ENCODE data around the gene SLC25A15. TPM values are rescaled to one million over a fixed set of nuclear protein-coding genes. Genes with fewer than 3 reads are reported as not detected.

The SLC25A15 gene
- polyA plus RNA-seq (ENCODE audit: insufficient read length in 4 of 4) = 10 to 100 TPM; 14.6 to 18.1 (median 17.5) TPM

DNA sequence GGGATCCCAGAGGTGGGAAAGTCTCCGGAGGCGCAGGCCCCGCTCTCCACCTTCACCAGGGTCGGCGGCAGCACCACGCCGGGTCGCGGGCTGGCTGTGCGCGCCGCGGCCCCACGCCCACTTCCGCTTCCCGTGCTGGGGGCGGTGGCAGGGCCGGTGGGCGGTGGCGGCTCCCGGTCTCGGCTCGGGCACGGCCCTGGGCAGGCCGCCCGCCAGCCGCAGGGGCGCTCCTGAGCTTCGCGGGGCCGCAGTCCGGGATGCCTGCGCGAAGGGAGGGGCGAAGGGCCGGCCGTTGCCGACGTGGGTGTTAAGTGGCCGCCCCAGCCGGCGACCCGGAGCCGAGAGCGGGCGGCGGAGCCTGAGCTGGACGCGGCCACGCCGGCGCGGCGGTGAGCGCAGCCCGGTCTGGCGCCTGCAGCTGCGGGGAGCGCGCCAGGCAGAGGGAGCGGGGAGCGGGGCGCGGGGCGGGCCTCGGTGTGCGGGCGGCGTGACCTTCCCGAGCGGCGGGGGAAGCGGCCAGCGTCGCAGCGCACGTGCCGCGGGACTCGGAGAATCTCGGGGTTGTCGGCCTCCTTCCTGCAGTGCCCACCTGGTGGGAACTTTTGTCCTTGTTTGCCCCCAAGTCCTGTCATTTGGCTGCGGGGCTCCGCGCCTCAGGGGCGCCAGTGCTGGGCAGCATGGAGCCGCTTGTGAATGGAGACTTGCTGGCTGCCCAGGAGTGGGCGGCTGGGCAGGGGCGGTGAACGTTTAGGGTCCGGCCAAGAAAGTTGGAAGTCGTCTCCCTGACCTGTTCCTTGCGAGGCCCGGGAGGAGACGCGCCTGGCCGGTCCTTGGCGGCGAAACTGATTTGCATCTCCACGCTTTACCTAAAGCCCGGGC is at the start of gene SLC25A15:
Gene SLC25A15, plus strand, starts transcription at position 337 of the 879 bp plus-strand sequence. CDS start 3,616 bp downstream, outside the sequence.
- DNase-seq (ENCODE audit: low read depth in 4 of 4, low spot score in 2 of 4) = peak in 3 of 4 donors; percentile 50 to 64 (median 52)

DNA sequence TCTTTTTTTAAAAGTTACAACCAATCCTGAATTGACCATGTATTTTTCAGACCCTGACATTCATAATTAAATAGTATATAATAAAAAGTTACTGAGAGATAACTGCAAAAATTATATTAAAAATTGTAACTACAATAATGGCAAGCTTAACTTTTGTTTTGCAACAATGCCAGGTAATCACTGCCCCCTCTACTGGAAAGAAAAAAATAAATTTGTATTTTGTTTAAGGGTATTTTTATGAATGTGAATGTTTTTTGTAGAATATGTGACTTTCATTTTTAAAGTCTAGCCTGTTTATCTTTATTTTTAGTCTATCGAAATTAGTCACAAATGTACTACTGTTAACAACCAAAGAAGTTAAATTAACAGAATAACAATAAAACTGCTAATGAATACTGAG is 40.1 kb upstream of the SLC25A15 start:
- DNase-seq (ENCODE audit: low read depth in 4 of 4, low spot score in 2 of 4) = no peak

DNA sequence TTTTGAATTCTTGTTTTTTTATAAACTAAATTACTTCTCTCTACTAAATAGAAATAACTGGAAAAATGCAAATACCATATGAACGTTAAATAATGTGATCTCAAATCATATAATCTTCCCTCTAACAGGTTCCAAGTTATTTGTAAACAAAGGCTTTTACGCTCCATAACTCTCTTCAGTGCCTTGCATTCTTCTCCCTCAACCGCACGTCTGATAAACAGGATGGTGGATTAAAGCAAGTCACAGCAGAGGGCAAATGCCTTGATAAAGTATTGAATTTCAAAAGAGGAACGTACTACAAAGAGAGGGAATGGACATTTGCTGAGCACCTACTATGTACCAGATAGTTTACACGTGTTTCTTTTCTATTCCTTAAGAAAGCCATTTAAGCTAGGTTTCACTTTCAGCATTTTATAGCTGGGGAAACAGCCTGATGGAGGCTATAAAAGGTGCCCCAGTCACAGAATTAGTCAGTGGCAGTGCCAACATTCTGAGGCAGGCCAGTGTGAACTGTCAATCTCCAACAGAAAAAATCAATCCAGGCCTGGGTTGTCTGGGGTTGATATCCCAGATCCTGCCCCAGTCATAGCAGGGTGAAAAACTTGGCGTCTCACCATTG is 34.2 kb upstream of the SLC25A15 start:
- DNase-seq (ENCODE audit: low read depth in 4 of 4, low spot score in 2 of 4) = no peak

DNA sequence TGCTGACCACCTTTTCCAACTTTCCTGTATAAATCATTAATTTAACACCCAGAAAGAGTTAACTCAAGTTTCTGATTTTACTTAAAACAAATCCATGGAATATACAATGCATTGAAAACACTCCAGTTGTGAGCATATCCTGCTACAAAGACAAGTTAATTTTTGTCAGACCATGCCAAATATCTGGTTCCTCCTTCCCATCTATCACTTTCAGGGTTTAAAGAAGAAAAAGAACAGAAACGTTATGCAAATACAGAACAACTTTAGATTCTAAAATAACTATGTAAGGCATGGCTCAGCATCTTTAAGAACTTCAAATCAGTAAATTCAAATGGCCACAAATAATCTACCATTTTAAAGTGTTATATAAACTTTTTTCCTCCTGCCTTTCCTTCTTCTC is 33.4 kb upstream of the SLC25A15 start:
- DNase-seq (ENCODE audit: low read depth in 4 of 4, low spot score in 2 of 4) = no peak

DNA sequence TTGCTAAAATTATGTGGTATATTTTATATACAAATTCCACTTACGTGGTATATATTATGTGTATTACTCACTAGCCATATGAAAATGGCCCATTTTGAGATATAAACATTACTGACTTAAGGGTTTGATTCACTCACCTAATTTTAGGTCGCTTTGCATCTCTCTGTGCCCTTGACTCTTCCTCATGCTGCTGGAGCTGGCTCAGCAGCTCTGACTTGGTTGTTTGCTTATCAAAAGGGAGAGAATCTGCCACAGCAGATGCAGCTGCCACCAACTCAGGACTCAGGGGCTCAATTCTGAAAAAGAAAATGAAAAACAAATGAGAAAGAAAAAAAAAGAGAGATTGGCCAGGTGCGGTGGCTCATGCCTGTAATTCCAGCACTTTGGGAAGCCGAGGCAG is 30.6 kb upstream of the SLC25A15 start:
- no peak for DNase-seq (ENCODE audit: low read depth in 4 of 4, low spot score in 2 of 4)

DNA sequence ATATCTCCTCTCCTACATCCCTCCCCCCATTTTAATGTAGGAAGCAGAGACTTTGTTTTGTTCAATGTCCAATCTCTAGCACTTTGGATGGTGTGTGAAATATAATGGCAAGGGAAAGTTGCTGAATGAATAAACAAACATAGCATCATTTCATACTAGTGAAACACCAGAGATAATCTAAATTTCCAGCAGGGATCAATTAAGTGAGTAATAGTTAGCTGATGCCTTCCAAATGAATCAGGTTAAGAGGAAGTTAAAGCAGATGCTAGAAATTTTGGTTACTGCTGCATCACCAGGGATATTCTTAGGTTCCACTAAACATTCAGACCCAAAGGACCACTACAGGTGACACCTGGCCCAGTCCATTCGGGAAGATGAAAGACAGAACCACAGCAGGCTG is 26.6 kb upstream of the SLC25A15 start:
- no peak for DNase-seq (ENCODE audit: low read depth in 4 of 4, low spot score in 2 of 4)

DNA sequence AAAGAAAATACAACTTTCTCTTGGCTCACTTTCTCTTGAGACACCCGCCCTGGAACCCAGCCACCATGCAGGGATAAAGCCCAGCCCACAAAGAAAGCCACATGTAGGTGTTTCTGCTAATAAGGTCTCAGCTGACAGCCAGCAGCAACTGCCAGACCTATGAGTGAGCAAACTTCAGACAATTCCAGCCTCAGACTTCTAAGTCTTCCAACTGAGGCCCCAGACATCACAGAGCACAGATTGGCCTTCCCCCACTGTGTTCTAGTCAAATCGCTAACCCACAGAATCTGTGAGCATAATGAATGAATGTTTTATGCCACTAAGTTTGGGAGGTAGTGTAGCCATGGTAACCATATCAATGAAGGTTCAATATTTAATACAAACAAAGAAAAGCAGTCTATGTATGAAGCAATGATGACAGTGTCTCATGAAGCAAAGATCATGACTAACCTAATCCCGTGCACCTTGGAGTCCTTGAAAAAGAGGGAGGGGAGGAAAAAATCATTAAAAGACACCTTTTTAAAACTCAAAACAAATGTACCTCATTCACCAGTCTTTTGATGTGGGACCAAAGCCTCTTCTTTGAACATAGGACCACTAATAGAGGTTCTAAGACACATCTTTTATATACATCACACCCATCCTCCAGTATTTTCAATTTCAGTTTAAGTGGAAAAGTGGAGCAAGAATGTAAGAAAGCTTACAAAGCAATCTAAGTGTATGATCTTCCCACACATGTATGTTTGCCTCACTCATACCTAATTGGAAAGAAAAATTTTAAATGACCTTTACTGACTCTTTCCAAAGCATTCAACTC is 24.6 kb upstream of the SLC25A15 start:
- no peak for DNase-seq (ENCODE audit: low read depth in 4 of 4, low spot score in 2 of 4)

DNA sequence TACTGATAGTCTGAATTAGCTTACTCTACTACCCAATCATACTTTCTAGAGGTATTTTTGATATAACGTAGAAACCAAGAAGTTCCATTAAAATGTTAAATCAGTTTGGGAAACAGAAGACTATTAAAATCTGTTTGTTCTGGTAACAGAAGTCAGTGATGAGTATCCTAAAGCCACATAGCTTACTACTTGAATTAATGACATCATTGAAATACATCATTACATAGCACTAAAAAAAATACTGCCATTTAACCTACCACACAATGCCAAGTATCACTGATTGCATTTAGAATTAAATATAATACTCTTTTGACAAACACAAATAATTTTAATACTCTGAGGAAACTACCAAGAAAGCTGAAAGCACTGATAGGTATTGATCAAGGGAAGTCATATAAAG is 23.8 kb upstream of the SLC25A15 start:
- no peak for DNase-seq (ENCODE audit: low read depth in 4 of 4, low spot score in 2 of 4)

DNA sequence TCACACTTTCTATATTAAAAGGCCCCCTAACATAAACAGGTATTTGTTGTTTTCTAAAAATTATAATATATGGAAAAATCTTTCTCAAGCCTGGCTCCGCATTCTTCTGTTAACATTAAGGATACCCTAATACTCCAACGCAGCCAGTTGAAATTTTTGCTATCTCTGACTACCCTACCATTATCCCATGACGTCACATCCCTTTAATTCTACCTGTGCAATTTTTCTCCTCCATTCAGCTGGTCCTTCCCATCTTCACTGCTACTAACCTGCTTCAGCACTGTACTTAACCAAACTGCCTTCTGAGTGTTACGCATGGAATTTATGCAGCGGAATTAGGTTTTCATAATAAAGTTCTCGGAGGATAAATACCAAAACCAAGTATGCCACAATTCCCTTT is 19.4 kb upstream of the SLC25A15 start:
- DNase-seq (ENCODE audit: low read depth in 4 of 4, low spot score in 2 of 4) = no peak

DNA sequence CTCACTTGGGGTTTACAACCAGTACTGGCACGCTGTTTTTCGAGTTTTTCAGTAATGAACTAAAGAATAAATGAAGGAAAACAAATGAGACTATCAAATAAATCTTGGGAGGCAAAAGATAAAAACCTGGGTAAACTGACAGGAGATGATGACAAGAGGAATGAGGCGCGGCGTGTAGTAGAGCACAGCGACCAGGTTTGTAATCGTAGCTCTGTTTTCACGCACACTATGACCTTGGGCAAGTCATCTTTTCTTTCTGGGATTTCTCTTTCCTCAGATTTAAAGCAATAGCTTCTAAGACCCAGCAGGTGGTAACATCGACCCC is 18.8 kb upstream of the SLC25A15 start:
- no peak for DNase-seq (ENCODE audit: low read depth in 4 of 4, low spot score in 2 of 4)

DNA sequence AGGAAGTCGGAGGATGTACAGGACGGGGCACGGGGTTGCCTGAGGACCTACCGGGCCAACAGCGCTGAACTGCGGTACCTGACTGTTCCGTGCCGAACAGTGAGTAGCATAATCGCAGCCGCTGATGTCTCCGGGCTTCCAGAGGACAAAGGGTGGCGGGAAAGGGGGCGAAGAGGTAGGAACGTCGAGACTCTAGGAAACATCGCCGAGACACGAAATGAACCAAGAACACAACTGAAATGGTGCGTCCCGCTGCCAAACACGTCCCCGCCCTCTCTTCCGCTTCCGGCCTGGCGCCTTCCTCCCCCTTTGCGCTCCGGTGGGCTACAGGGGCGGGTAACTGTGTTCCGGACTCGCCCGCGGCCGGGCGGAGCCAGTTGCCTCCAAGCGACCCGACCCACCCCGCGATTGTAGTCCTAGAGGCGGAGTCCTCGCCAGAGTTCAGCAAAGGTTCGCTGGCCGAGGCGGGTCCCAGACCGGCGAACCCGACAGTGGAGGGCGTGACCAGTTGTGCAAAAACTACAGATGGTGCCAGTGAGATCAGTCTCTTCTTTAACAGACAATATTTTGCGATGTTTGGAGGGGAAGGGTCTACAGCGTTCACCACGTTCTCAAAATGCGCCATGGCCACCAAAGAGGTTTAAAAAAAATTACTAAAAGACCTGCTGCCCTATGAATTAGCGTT is 18.3 kb upstream of the SLC25A15 start, which contains the start of gene MRPS31:
Gene MRPS31, minus strand, starts transcription at position 257 of the 685 bp plus-strand sequence. Its CDS starts 54 bp downstream, at position 203.
- DNase-seq (ENCODE audit: low read depth in 4 of 4, low spot score in 2 of 4) = peak; percentile 82 to 89 (median 88)

DNA sequence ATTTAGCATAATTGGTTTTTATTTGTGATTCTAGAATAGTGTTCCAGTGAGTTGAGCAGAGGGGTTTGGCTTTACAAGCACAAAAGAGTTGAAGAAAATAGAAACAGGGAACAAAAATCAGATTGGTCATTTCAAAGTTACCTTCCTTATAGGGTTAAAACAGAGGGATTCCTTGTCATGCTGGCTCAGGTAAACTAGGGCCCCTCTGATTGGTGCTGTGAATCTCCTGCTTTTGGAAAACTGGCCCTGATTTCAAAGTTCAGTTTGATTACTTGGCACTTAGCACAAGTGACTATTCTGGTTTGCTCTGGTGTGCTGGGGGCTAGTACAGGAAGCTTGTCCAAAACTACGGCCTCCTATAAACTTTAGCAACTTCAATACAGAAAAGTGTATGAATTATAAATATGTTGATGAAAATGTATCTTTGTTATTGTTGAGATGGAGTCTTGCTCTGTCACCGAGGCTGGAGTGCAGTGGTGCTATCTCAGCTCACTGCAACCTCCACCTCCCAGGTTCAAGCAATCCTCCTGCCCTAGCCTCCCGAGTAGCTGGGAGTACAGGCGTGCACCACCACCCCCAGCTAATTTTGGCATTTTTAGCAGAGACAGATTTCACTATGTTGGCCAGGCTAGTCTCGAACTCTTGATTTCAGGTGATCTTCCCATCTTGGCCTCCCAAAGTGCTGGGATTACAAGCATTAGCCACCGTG is 16.5 kb upstream of the SLC25A15 start:
- DNase-seq (ENCODE audit: low read depth in 4 of 4, low spot score in 2 of 4) = no peak

DNA sequence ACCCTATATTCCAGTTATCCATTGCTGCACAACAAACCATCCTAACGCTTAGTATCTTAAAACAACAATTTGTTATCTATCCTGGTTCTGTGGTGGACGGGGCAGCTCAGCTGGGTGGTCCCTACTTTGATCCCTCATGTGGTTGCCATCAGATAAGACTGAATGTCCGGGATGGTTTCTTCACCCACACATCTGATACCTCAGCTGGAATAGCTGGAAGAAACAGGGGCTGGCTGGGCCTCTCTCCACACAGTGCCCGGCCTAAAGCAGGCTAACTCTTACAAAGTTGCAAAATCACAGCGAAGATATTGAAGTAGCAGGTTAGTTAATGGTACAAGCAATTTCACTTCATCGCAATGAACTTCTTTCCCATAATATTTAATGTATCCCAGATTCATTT is 14.7 kb upstream of the SLC25A15 start:
- no peak for DNase-seq (ENCODE audit: low read depth in 4 of 4, low spot score in 2 of 4)

DNA sequence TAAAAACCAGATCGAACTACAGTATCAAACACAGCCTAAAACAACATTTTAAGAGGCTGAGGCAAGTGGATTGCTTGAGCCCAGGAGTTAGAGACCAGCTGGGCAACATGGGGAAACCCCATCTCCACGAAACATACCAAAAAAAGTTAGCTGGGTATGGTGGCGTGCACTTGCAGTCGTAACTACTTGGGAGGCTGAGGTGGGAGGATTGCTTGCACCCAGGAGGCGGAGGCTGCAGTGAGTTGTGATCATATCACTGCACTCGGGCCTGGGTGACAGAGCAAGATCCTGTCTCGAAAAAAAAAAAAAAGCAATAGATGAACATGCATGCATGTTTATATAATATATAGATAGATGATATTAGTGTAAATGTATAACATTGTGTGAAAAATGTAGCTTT is 13.2 kb upstream of the SLC25A15 start:
- no peak for DNase-seq (ENCODE audit: low read depth in 4 of 4, low spot score in 2 of 4)

DNA sequence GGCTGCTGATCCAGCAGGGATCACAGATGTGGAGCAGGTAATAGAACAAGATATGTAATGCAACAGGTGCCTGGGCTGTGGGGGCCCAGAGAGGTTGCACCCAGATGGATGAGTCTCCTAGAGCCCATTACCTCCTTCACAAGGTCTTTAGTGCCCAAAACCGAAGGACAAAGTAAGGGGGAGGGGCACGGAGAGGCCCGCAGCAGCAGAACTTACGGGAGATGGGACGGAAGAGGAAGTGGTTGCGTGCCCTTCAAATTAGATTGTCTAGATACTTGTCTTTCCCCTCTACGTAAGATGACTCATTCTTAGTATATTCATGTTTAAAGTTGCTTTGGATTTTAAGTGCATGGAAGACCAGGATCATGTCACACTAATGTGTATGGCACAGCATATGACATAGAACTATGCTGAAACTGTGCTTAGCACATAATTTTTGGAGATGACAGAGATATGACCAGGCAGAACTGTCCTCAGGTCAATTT is 12.7 kb upstream of the SLC25A15 start:
- DNase-seq (ENCODE audit: low read depth in 4 of 4, low spot score in 2 of 4) = no peak

DNA sequence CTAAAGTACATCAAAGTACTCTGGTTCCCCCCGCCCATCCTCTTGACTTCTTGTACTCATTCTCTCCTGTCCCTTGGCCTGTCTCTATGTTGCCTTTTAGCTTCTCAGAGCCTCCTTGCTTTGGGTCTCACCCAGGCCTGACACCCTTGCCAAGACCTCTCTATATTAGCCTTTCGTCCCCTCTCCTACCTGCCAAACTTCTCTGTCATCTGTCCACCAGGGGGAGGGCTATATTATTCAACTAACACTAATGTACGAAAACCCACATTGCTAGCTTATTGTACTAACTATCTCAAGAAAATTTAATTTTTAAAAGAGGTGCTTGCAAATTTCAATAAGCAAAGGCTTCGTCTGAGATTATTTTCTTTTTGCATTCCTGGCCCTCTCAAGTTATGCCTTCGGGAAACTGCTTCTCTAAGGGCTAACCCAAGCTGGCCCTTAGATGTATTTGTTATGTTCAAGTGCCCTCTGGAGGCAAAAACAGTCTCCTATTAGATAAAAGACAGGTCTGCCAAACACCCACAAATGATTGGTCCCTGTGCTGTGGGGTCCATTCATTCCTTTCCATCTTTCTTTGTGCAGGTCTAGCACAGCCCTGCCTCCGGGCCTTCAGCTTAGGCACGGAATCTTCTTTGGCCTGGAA is 12.1 kb upstream of the SLC25A15 start:
- peak in 3 of 4 donors; percentile 20 to 57 (median 23) for DNase-seq (ENCODE audit: low read depth in 4 of 4, low spot score in 2 of 4)

DNA sequence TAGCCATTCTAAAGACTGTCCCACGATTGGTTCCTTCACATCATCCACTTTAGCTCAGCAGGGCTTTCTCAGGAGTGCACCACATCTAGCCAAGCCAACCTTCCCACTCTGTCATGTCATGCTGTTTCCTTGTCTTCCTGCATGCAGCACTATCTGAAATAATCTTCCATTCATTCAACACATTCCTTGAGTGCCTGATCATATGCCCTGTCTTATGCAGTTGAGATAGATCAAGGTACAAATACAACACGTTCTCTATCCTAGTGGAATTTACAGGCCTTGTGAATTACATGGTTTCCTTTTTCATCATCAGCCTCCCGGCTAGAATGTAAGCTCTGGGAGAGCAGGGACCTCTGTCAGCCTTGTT is 11.6 kb upstream of the SLC25A15 start:
- DNase-seq (ENCODE audit: low read depth in 4 of 4, low spot score in 2 of 4) = no peak

DNA sequence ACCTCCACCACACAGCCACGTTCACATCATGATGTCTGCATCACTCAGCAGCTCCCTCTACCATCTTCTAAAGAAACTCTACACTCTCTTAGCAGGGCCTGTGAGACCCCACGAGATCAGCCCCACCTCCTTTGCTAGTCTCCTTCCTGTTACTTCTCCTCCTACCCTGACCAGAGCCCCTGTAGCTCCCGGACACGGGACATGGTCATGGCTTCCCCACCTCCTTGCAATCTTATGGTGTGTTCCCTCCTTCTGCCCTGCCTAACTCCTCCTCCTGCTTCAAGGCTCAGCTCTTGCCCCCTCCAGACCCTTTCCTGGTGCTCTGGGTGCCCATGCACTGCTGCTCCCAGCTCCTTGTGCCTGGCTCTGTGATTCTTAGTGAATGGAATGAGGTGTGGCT is 10.4 kb upstream of the SLC25A15 start:
- no peak for DNase-seq (ENCODE audit: low read depth in 4 of 4, low spot score in 2 of 4)

DNA sequence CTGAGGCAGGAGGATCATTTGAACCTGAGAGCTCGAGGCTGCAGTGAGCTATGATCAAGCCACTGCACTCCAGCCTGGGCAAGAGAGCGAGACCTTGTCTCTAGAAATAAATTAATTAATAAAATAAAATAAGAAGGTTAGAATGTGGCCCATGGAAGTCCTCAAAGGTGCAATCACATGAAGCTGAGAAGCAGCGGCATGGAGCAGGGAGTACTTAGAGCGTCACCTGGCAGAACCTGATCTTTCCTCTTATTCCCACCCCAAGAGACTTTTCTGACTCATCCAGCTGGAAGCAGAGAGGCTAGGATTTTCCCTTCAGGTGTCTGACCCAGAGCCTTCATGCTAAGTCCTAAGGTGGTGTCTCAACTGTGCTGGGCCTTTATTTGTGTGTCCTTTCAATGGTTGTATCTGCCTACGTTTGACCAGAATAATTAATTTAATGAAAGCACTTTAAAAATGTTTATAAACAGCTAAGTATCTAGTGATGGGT is 9.6 kb upstream of the SLC25A15 start:
- no peak for DNase-seq (ENCODE audit: low read depth in 4 of 4, low spot score in 2 of 4)
